Neural cell (in vitro differentiated cells): Measurements from ENCODE around the gene PBX1. TPM values are rescaled to one million over a fixed set of nuclear protein-coding genes. Genes with fewer than 3 reads are reported as not detected.

Source experiments
- H2AFZ ChIP-seq: fragments of 200-600, 300-800 bp; sonication (generic), shearing (Covaris generic); 2 replicates; pipeline ENCODE4 v1.6.0; 2014; ENCODE audit warnings: low read depth, mild to moderate bottlenecking, antibody characterized with exemption, low read length, moderate library complexity
- H3F3A ChIP-seq: fragments of 200-600 bp; shearing (Covaris generic); 2 replicates; pipeline ENCODE4 v1.6.1; 2016; ENCODE audit warnings: mild to moderate bottlenecking, moderate library complexity, mixed read lengths, antibody characterized with exemption, low read length; ENCODE audit not compliant: insufficient read depth, poor library complexity, severe bottlenecking
- H3K27ac ChIP-seq: fragments of 200-600, 300-800 bp; sonication (generic), shearing (Covaris generic); 2 replicates; pipeline ENCODE4 v1.5.1; 2014; ENCODE audit warnings: mild to moderate bottlenecking, low read length, moderate library complexity
- H3K27me3 ChIP-seq: fragments of 300-800, 200-600 bp; sonication (generic), shearing (Covaris generic); 2 replicates; pipeline ENCODE4 v1.6.0; 2014; ENCODE audit warnings: mild to moderate bottlenecking, low read depth, low read length, moderate library complexity; ENCODE audit not compliant: insufficient read depth
- H3K36me3 ChIP-seq: fragments of 300-800, 200-600 bp; sonication (generic), shearing (Covaris generic); 2 replicates; pipeline ENCODE4 v1.5.1; 2014; ENCODE audit warnings: mild to moderate bottlenecking, antibody characterized with exemption, low read length, moderate library complexity; ENCODE audit not compliant: insufficient read depth
- H3K4me2 ChIP-seq: fragments of 300-800, 200-600 bp; sonication (generic), shearing (Covaris generic); 2 replicates; pipeline ENCODE4 v1.6.0; 2014; ENCODE audit warnings: mild to moderate bottlenecking, low read length
- H3K4me3 ChIP-seq: fragments of 300-800, 200-600 bp; sonication (generic), shearing (Covaris generic); 2 replicates; pipeline ENCODE4 v1.5.1; 2014; ENCODE audit warnings: mild to moderate bottlenecking, low read length, moderate library complexity
- H3K79me2 ChIP-seq: fragments of 200-600 bp; shearing (Covaris generic); replicated peaks from 2 replicates; pipeline ENCODE4 v1.6.0; 2014; ENCODE audit warnings: mild to moderate bottlenecking, low read length, moderate library complexity; ENCODE audit not compliant: insufficient read depth
- H3K9ac ChIP-seq: fragments of 300-800, 200-600 bp; sonication (generic), shearing (Covaris generic); 2 replicates; pipeline ENCODE4 v1.6.1; 2016; ENCODE audit warnings: mild to moderate bottlenecking, low read length, mixed read lengths
- H3K9me2 ChIP-seq: fragments of 200-600 bp; shearing (Covaris generic); 2 replicates; pipeline ENCODE4 v1.6.1; 2016; ENCODE audit warnings: mild to moderate bottlenecking, low read length, mixed read lengths; ENCODE audit not compliant: insufficient read depth
- H3K9me3 ChIP-seq: fragments of 200-600, 300-800 bp; sonication (generic), shearing (Covaris generic); 2 replicates; pipeline ENCODE4 v1.6.1; 2016; ENCODE audit warnings: mild to moderate bottlenecking, mixed run types, low read length, moderate library complexity, mixed read lengths
- H4K20me1 ChIP-seq: fragments of 200-600 bp; shearing (Covaris generic); 2 replicates; pipeline ENCODE4 v1.6.1; 2016; ENCODE audit warnings: mild to moderate bottlenecking, mixed run types; ENCODE audit not compliant: insufficient read depth
- EP300 ChIP-seq: fragments of 450-650 bp; conservative IDR thresholded peaks from 2 replicates; pipeline ENCODE4 v1.6.1; 2014; ENCODE audit warnings: antibody characterized with exemption, mild to moderate bottlenecking, moderate library complexity; ENCODE audit not compliant: poor library complexity, severe bottlenecking
- EZH2 ChIP-seq: fragments of 200-600, 300-800 bp; shearing (Covaris generic), sonication (generic); IDR thresholded peaks from 2 replicates; pipeline ENCODE4 v1.6.1; 2014; ENCODE audit warnings: antibody characterized with exemption, low read length, borderline replicate concordance, mild to moderate bottlenecking; ENCODE audit not compliant: insufficient read depth, poor library complexity, severe bottlenecking
- MXI1 ChIP-seq: fragments of 450-650 bp; conservative IDR thresholded peaks from 2 replicates; pipeline ENCODE4 v1.6.1; 2014; ENCODE audit warnings: antibody characterized with exemption, mild to moderate bottlenecking; ENCODE audit not compliant: poor library complexity, severe bottlenecking
- POLR2AphosphoS5 ChIP-seq: IDR thresholded peaks from 2 replicates; pipeline ENCODE4 v1.6.1; 2012
- RAD21 ChIP-seq: fragments of 450-650 bp; conservative IDR thresholded peaks from 2 replicates; pipeline ENCODE4 v1.6.1; 2014; ENCODE audit warnings: antibody characterized with exemption, mild to moderate bottlenecking, moderate library complexity
- SMC3 ChIP-seq: fragments of 450-650 bp; conservative IDR thresholded peaks from 2 replicates; pipeline ENCODE4 v1.6.1; 2014; ENCODE audit warnings: antibody characterized with exemption, mild to moderate bottlenecking, moderate library complexity; ENCODE audit not compliant: poor library complexity
- TAF1 ChIP-seq: IDR thresholded peaks from 2 replicates; pipeline ENCODE4 v1.6.1; 2012; ENCODE audit warnings: low read depth
- polyA plus RNA-seq: library from polyadenylated mRNA; depleted of rRNA; stranded (reverse); fragments of >200 nt; gene quantifications from 2 replicates; pipeline ENCODE4 v1.2.3, GENCODE V29; 2014
- TF ChIP-seq, protein P1 (sequence below): fragments of 450-650 bp; IDR thresholded peaks from 2 replicates; pipeline ENCODE4 v1.5.1; 2014; ENCODE audit warnings: antibody characterized with exemption, mild to moderate bottlenecking, moderate library complexity; ENCODE audit not compliant: poor library complexity, severe bottlenecking
- TF ChIP-seq, protein P2 (sequence below): IDR thresholded peaks from 2 replicates; pipeline ENCODE4 v1.6.1; 2012; ENCODE audit warnings: borderline replicate concordance

The PBX1 gene
- polyA plus RNA-seq, 1 donor from 2014 or later = 42.4 TPM

DNA sequence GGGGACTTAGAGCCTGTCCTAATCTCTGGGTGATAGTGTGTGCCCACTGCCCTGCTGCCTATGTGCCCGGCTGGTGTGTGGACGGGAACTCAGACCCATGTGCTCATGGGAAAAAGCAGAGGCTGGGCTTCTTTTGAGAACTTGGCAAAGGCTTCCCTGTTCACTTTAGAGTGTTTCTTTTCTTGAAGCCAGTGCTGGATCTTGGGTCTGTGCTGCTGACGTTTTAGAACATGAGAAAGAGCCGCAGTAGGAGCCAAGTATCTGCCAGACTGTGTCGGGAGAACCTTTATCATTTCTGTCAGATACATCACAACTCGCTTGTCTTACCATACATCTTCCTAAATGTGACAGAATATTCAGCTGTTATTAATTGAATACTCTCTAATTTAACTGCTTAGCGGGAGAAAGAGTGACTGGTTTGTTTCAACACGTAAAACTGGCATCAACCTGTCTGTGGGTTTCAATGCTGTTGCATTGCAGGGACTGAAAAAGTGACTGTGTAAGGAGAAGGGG lies 195.2 kb downstream of the PBX1 start:
- H3K9ac ChIP-seq = no peak overlapping the region

DNA sequence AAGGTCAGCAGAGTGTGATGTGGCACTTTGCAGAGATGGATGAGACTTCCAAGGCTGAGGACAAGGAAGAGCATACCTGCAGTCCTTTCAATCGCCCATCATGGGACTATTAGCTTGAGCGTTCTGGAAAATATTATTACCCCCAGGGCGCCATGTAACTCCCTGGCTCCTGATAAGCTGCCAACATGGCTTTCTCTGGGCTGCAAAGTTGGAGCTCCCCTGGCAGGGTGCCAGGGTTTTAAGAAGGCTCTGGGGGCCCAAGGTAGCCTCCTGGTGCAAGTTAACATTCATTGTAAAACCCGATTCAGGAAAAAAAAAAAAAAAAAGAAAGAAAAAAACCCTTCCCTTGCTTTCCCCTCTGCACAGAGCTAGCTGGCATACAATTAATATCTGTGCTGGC lies 196.7 kb downstream of the PBX1 start:
- Histone ChIP-seq H3F3A (no peaks in the 10 kb centered on the region), H3K9me2 (no peaks in the 10 kb centered on the region), H3K4me2 (no peak overlapping the region), H3K27me3 (no peaks in the 10 kb centered on the region), H3K9me3 (no peaks in the 10 kb centered on the region), H3K9ac (no peak overlapping the region), H3K4me3 (no peak overlapping the region), H2AFZ (no peak overlapping the region), H3K79me2 (peaks cover 79% of the 10 kb centered on the region), H3K36me3 (no peaks in the 10 kb centered on the region), H3K27ac (no peak overlapping the region), H4K20me1 (no peaks in the 10 kb centered on the region)
- TF ChIP-seq EZH2 (no peak), POLR2AphosphoS5 (no peak), EP300 (no peak), SMC3 (no peak), TAF1 (no peak), RAD21 (no peak), MXI1 (no peak)
- TF ChIP-seq, protein P1, sequence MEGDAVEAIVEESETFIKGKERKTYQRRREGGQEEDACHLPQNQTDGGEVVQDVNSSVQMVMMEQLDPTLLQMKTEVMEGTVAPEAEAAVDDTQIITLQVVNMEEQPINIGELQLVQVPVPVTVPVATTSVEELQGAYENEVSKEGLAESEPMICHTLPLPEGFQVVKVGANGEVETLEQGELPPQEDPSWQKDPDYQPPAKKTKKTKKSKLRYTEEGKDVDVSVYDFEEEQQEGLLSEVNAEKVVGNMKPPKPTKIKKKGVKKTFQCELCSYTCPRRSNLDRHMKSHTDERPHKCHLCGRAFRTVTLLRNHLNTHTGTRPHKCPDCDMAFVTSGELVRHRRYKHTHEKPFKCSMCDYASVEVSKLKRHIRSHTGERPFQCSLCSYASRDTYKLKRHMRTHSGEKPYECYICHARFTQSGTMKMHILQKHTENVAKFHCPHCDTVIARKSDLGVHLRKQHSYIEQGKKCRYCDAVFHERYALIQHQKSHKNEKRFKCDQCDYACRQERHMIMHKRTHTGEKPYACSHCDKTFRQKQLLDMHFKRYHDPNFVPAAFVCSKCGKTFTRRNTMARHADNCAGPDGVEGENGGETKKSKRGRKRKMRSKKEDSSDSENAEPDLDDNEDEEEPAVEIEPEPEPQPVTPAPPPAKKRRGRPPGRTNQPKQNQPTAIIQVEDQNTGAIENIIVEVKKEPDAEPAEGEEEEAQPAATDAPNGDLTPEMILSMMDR = no peak
- TF ChIP-seq, protein P2, sequence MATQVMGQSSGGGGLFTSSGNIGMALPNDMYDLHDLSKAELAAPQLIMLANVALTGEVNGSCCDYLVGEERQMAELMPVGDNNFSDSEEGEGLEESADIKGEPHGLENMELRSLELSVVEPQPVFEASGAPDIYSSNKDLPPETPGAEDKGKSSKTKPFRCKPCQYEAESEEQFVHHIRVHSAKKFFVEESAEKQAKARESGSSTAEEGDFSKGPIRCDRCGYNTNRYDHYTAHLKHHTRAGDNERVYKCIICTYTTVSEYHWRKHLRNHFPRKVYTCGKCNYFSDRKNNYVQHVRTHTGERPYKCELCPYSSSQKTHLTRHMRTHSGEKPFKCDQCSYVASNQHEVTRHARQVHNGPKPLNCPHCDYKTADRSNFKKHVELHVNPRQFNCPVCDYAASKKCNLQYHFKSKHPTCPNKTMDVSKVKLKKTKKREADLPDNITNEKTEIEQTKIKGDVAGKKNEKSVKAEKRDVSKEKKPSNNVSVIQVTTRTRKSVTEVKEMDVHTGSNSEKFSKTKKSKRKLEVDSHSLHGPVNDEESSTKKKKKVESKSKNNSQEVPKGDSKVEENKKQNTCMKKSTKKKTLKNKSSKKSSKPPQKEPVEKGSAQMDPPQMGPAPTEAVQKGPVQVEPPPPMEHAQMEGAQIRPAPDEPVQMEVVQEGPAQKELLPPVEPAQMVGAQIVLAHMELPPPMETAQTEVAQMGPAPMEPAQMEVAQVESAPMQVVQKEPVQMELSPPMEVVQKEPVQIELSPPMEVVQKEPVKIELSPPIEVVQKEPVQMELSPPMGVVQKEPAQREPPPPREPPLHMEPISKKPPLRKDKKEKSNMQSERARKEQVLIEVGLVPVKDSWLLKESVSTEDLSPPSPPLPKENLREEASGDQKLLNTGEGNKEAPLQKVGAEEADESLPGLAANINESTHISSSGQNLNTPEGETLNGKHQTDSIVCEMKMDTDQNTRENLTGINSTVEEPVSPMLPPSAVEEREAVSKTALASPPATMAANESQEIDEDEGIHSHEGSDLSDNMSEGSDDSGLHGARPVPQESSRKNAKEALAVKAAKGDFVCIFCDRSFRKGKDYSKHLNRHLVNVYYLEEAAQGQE = no peak

More for the DNA sequence above, 195.2 kb downstream of the PBX1 start:
- peak overlapping the region; percentile 22 for H3K4me3 ChIP-seq
- TF ChIP-seq, protein P2 = no peak
- TF ChIP-seq, protein P1 = no peak
- TF ChIP-seq EZH2 = no peak
- peak; percentile 49 for TF ChIP-seq EP300
- TF ChIP-seq SMC3 = peak; percentile 14
- peak; percentile 12 for TF ChIP-seq RAD21
- TF ChIP-seq POLR2AphosphoS5 = no peak
- no peak for TF ChIP-seq MXI1
- no peak for TF ChIP-seq TAF1
- peaks cover 74% of the 10 kb centered on the region for H3K79me2 ChIP-seq
- no peaks in the 10 kb centered on the region for H4K20me1 ChIP-seq
- H3K9me3 ChIP-seq = no peaks in the 10 kb centered on the region
- H3K4me2 ChIP-seq = no peak overlapping the region
- H3F3A ChIP-seq = no peaks in the 10 kb centered on the region
- no peak overlapping the region for H3K27ac ChIP-seq
- no peaks in the 10 kb centered on the region for H3K27me3 ChIP-seq
- no peaks in the 10 kb centered on the region for H3K9me2 ChIP-seq
- no peaks in the 10 kb centered on the region for H3K36me3 ChIP-seq
- no peak overlapping the region for H2AFZ ChIP-seq
